BLaER1 treated with 17β-estradiol and CSF1 and Interleukin-3, amounts not matched to agents 10 nM and 100 nM (cell line): ENCODE measurements around the gene PCDHGA7.
"Not testable (repeated sequence)": the region's sequence is repeated elsewhere in the genome, so short reads cannot be mapped to it uniquely, and the experiment has no call there.

Source experiments
- H3K27ac ChIP-seq, 11 experiments: shearing (Covaris generic); formaldehyde crosslinking; 2 replicates each; pipeline ENCODE4 v1.8.1; 2022
- H3K27me3 ChIP-seq, 11 experiments: shearing (Covaris generic); formaldehyde crosslinking; 2 replicates each; pipeline ENCODE4 v1.8.1; 2022
- H3K36me3 ChIP-seq, 11 experiments: shearing (Covaris generic); formaldehyde crosslinking; 2 replicates each; pipeline ENCODE4 v1.8.1; 2022
- H3K4me1 ChIP-seq, 10 experiments: shearing (Covaris generic); formaldehyde crosslinking; 2 replicates each; pipeline ENCODE4 v1.8.1; 2022
- H3K4me2 ChIP-seq, 11 experiments: shearing (Covaris generic); formaldehyde crosslinking; 2 replicates each; pipeline ENCODE4 v1.8.1; 2022
- H3K4me3 ChIP-seq, 10 experiments: shearing (Covaris generic); formaldehyde crosslinking; 2 replicates each; pipeline ENCODE4 v1.8.1; 2022
- H3K9ac ChIP-seq, 11 experiments: shearing (Covaris generic); formaldehyde crosslinking; 2 replicates each; pipeline ENCODE4 v1.8.1; 2022
- H3K9me3 ChIP-seq, 11 experiments: shearing (Covaris generic); formaldehyde crosslinking; replicated peaks in 1 of 11; 2 replicates each; pipeline ENCODE4 v1.8.1; 2022
- H4K20me1 ChIP-seq, 11 experiments: shearing (Covaris generic); formaldehyde crosslinking; 2 replicates each; pipeline ENCODE4 v1.8.1; 2022
- Cebpa-rat ChIP-seq, 11 experiments: shearing (Covaris generic); IDR thresholded peaks; 2 replicates each; pipeline ENCODE4 v1.8.1; 2022

PCDHGA7 gene

GRCh38 chr5:141383345-141383744 is 803 bp downstream of the PCDHGA7 start:
- Histone ChIP-seq H3K4me2 (no peak overlapping the region), H3K9ac (no peak overlapping the region), H3K27ac (no peak overlapping the region), H4K20me1 (no peaks in the 10 kb centered on the region), H3K4me3 (no peak overlapping the region), H3K36me3 (peaks cover 0 to 4% (median 0%) of the 10 kb centered on the region in 11 experiments; a peak in 1 of 22 replicates), H3K27me3 (no peaks in the 10 kb centered on the region), H3K4me1 (no peaks in the 10 kb centered on the region), H3K9me3 (peaks cover 47 to 75% (median 54%) of the 10 kb centered on the region in 11 experiments)
- no peak for TF ChIP-seq Cebpa-rat (IDR thresholded peaks at IDR 0.05)

- no peaks in the 10 kb centered on the region for H4K20me1 ChIP-seq
Measured at GRCh38 chr5:141384471-141385267, 2.1 kb downstream of the PCDHGA7 start.

GRCh38 chr5:141387557-141388311 is 5.2 kb downstream of the PCDHGA7 start, which contains the start of gene PCDHGB4:
Gene PCDHGB4 (plus strand): TSS chr5:141387698. CDS start chr5:141387885, 187 bp downstream.
- not testable (repeated sequence) for H3K36me3 ChIP-seq, H3K4me3 ChIP-seq, H4K20me1 ChIP-seq, H3K4me2 ChIP-seq, H3K27ac ChIP-seq, H3K27me3 ChIP-seq, H3K9ac ChIP-seq
- Histone ChIP-seq H3K4me1 (peaks cover 0 to 14% (median 2%) of the 10 kb centered on the region in 10 experiments; a peak in 7 of 20 replicates), H3K9me3 (peaks cover 58 to 73% (median 66%) of the 10 kb centered on the region in 11 experiments)

More at GRCh38 chr5:141384471-141385267, 2.1 kb downstream of the PCDHGA7 start:
- H3K9me3 ChIP-seq, result peaks cover 60 to 86% (median 67%) of the 10 kb centered on the region in 11 experiments
- no peaks in the 10 kb centered on the region for H3K27me3 ChIP-seq
- H3K27ac ChIP-seq, result no peak overlapping the region
- TF ChIP-seq Cebpa-rat (IDR thresholded peaks at IDR 0.05), result no peak
- H3K9ac ChIP-seq, result no peak overlapping the region
- H3K4me1 ChIP-seq, result peaks cover 0 to under 1% (median 0%) of the 10 kb centered on the region in 10 experiments; a peak in 2 of 20 replicates
- H3K36me3 ChIP-seq, result peaks cover 0 to 4% (median 0%) of the 10 kb centered on the region in 11 experiments; a peak in 2 of 22 replicates
- H3K4me3 ChIP-seq, result no peak overlapping the region
- H3K4me2 ChIP-seq, result no peak overlapping the region

- Histone ChIP-seq H3K4me1 (peaks cover 0 to 14% (median 2%) of the 10 kb centered on the region in 10 experiments; a peak in 7 of 20 replicates), H3K4me3 (no peak overlapping the region), H4K20me1 (no peaks in the 10 kb centered on the region), H3K9ac (no peak overlapping the region), H3K27ac (no peak overlapping the region), H3K27me3 (no peaks in the 10 kb centered on the region; a peak in 1 of 22 replicates), H3K4me2 (no peak overlapping the region), H3K36me3 (peaks cover 0 to 5% (median 0%) of the 10 kb centered on the region in 11 experiments; a peak in 1 of 22 replicates), H3K9me3 (peaks cover 58 to 73% (median 66%) of the 10 kb centered on the region in 11 experiments)
- TF ChIP-seq Cebpa-rat (IDR thresholded peaks at IDR 0.05), result peak; percentile 55 to 97 (median 80); a peak in 19 of 22 replicates
Measured at GRCh38 chr5:141388661-141389060, 6.1 kb downstream of the PCDHGA7 start.

GRCh38 chr5:141389153-141390042 is 6.9 kb downstream of the PCDHGA7 start:
- TF ChIP-seq Cebpa-rat (IDR thresholded peaks at IDR 0.05), result no peak
- Histone ChIP-seq H3K4me3 (no peak overlapping the region), H3K36me3 (peaks cover 0 to 5% (median 0%) of the 10 kb centered on the region in 11 experiments; a peak in 1 of 22 replicates), H3K4me2 (peak overlapping the region in 3 of 11 experiments; percentile 29 to 46 (median 42); a peak in 6 of 22 replicates), H4K20me1 (no peaks in the 10 kb centered on the region), H3K4me1 (peaks cover 0 to 14% (median 2%) of the 10 kb centered on the region in 10 experiments; a peak in 7 of 20 replicates), H3K9ac (no peak overlapping the region), H3K9me3 (peaks cover 58 to 73% (median 66%) of the 10 kb centered on the region in 11 experiments), H3K27ac (peak overlapping the region in 1 of 11 experiments; percentile 44; a peak in 1 of 22 replicates), H3K27me3 (no peaks in the 10 kb centered on the region; a peak in 1 of 22 replicates)

GRCh38 chr5:141392429-141393198 is 10.1 kb downstream of the PCDHGA7 start, which contains the start of gene PCDHGA8:
Gene PCDHGA8 (plus strand): TSS chr5:141392633. CDS start chr5:141392814, 181 bp downstream.
- Histone ChIP-seq H4K20me1 (no peaks in the 10 kb centered on the region), H3K27me3 (no peaks in the 10 kb centered on the region; a peak in 1 of 22 replicates), H3K27ac (no peak within 1 kb of the TSS), H3K4me1 (peaks cover 0 to 14% (median 2%) of the 10 kb centered on the region in 10 experiments; a peak in 7 of 20 replicates), H3K4me3 (0 out of 20 replicates have a peak within 1 kb of the TSS, but pooled peaks of 1 of the 10 experiments have one; percentile 8), H3K9me3 (peaks cover 57 to 75% (median 66%) of the 10 kb centered on the region in 11 experiments), H3K9ac (no peak within 1 kb of the TSS), H3K4me2 (no peak within 1 kb of the TSS), H3K36me3 (peaks cover 0 to 5% (median 0%) of the 10 kb centered on the region in 11 experiments; a peak in 1 of 22 replicates)
- no peak for TF ChIP-seq Cebpa-rat (IDR thresholded peaks at IDR 0.05)

- 0 out of 20 replicates have a peak overlapping the region, but pooled peaks of 1 of the 10 experiments have one; percentile 8 for H3K4me3 ChIP-seq
- TF ChIP-seq Cebpa-rat (IDR thresholded peaks at IDR 0.05), result no peak
- peaks cover 0 to 14% (median 2%) of the 10 kb centered on the region in 10 experiments; a peak in 7 of 20 replicates for H3K4me1 ChIP-seq
- no peak overlapping the region for H3K9ac ChIP-seq
- H3K27me3 ChIP-seq, result no peaks in the 10 kb centered on the region; a peak in 1 of 22 replicates
- H3K36me3 ChIP-seq, result peaks cover 0 to 5% (median 0%) of the 10 kb centered on the region in 11 experiments; a peak in 1 of 22 replicates
- H3K27ac ChIP-seq, result no peak overlapping the region
- peaks cover 58 to 78% (median 66%) of the 10 kb centered on the region in 11 experiments for H3K9me3 ChIP-seq
- H3K4me2 ChIP-seq, result no peak overlapping the region
- H4K20me1 ChIP-seq, result no peaks in the 10 kb centered on the region
Measured at GRCh38 chr5:141393267-141393666, 10.7 kb downstream of the PCDHGA7 start.

- H3K4me3 ChIP-seq, H4K20me1 ChIP-seq, H3K27me3 ChIP-seq, H3K27ac ChIP-seq, H3K4me2 ChIP-seq, H3K36me3 ChIP-seq, H3K9ac ChIP-seq: not testable (repeated sequence)
- Histone ChIP-seq H3K4me1 (peaks cover 0 to 14% (median 2%) of the 10 kb centered on the region in 10 experiments; a peak in 7 of 20 replicates), H3K9me3 (peaks cover 57 to 78% (median 66%) of the 10 kb centered on the region in 11 experiments)
Measured at GRCh38 chr5:141394401-141395187, 12.1 kb downstream of the PCDHGA7 start.

- not testable (repeated sequence) for H3K4me1 ChIP-seq, H3K9ac ChIP-seq, H3K4me3 ChIP-seq, H3K27me3 ChIP-seq, H3K4me2 ChIP-seq, H3K36me3 ChIP-seq, H3K27ac ChIP-seq, H4K20me1 ChIP-seq
- peaks cover 60 to 81% (median 67%) of the 10 kb centered on the region in 11 experiments for H3K9me3 ChIP-seq
Measured at GRCh38 chr5:141397756-141398551, 15.4 kb downstream of the PCDHGA7 start, which contains the start of gene PCDHGB5. Gene PCDHGB5 (plus strand): TSS chr5:141397947. CDS start chr5:141398128, 181 bp downstream.
